Right lobe of liver (tissue), 4 donors: ENCODE data around the gene CHMP2A.

Experiments
- POLR2A ChIP-seq: fragments of 450-650 bp; IDR thresholded peaks from one replicate; pipeline ENCODE4 v1.6.1; 2017; ENCODE audit warnings: antibody characterized with exemption, mild to moderate bottlenecking
- TF ChIP-seq, protein P1 (sequence below), 4 donors: fragments of 200-600 bp in 3 of 4; fragments of 450-650 bp in 1 of 4; IDR thresholded peaks; one replicate each; pipeline versions ENCODE4 v1.5.1 to v1.8.0; 2016 to 2022; ENCODE audit warnings: antibody characterized with exemption in 4 of 4, mild to moderate bottlenecking in 2 of 4
- donor health status: DM: no; HTN: no; CAD: no.
- donor health status: DM: no; HTN: no; CAD: no.
- donor health status: DM: no; HTN: yes; CAD: no.

DNA sequence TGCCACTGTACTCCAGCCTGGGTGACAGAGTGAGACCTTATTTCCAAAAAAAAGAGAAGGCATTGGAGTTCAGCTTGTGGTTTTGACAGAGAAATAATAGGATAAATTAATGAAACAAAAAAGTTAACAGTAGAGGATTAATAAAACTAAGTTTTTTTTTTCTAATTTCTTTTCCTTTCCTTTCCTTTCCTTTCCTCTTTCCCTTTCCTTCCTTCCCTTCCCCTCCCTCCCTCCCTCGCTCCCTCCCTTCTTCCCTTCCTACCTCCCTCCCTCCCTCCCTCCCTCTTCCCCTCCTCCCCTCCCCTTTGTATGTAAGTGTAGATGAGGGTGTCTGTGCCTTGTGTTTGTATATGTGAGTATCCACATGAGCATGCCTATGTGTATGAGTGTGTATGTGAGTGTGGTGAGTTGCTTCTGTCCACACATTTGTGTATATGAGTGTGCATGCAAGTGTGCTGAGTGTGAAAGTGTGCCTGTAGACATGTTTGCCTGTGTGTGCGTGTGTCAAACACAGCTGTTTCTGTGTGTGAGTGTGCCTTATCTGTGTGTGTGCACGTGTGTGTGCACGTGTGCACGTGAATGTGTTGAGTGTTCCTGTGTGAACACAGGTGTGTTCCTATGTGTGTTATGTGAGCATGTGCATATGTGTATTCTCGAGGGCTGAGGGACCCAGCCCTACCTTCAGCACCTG, 30.7 kb upstream of the CHMP2A start:
- TF ChIP-seq, protein P1, sequence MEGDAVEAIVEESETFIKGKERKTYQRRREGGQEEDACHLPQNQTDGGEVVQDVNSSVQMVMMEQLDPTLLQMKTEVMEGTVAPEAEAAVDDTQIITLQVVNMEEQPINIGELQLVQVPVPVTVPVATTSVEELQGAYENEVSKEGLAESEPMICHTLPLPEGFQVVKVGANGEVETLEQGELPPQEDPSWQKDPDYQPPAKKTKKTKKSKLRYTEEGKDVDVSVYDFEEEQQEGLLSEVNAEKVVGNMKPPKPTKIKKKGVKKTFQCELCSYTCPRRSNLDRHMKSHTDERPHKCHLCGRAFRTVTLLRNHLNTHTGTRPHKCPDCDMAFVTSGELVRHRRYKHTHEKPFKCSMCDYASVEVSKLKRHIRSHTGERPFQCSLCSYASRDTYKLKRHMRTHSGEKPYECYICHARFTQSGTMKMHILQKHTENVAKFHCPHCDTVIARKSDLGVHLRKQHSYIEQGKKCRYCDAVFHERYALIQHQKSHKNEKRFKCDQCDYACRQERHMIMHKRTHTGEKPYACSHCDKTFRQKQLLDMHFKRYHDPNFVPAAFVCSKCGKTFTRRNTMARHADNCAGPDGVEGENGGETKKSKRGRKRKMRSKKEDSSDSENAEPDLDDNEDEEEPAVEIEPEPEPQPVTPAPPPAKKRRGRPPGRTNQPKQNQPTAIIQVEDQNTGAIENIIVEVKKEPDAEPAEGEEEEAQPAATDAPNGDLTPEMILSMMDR (IDR thresholded peaks at IDR 0.05): no peak
- no peak for TF ChIP-seq POLR2A
